ENCODE data around the gene RASSF1. TPM values are rescaled to one million over a fixed set of nuclear protein-coding genes. Genes with fewer than 3 reads are reported as not detected.

RASSF1 gene
- total and polyA plus RNA-seq, 2 of the 13 experiments (the other 11 are each of a cell fraction or from before 2014, with no cell fraction given), result 10.2 to 27.5 TPM

DNA sequence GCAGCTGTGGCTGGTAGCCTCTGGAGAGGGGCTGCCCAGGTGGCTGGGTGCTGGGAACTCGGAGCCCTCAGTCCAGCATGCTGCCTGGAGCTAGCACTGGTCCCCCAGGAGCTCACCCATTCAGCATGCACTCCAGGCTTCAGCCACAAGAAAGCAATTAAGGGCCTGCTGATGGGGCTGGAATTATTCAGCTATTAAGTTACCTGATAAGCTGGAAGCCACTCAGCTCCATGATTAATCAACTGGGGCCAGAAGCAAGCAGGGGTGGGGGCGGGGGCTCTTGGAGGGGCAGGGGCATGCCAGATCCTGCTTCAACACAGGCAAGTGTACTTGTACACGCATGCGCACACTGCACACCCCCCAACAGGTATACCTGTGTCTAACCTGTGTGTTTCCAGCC is 40.7 kb upstream of the RASSF1 start:
- ATAC-seq (no peak), DNase-seq (ENCODE audit: low spot score) (no peak), FAIRE-seq (no peak)
- no CpG with 5 or more reads among the region's 4 CpGs for WGBS (ENCODE audit: low lambda C conversion rate)
- H3K36me3 ChIP-seq (replicated peaks in 1 of 2; ENCODE audit: control insufficient read depth in 1 of 2, insufficient read depth in 2 of 2, low read length in 2 of 2), result no peaks in the 10 kb centered on the region
- no peak overlapping the region for H2AFZ ChIP-seq (ENCODE audit: low read length)
- no peak overlapping the region for H3K4me3 ChIP-seq (replicated peaks in 1 of 3; ENCODE audit: insufficient read depth in 1 of 3, low read depth in 2 of 3, low read length in 3 of 3)
- no peak overlapping the region for H3K9ac ChIP-seq (ENCODE audit: insufficient read depth, low read depth, low read length)
- H4K20me1 ChIP-seq (ENCODE audit: insufficient read depth, low read length), result no peaks in the 10 kb centered on the region
- no peak overlapping the region for H3K4me2 ChIP-seq (ENCODE audit: low read depth, low read length)
- in situ Hi-C loops (cut with HindIII; ENCODE audit: extremely low pct_ligation_motif_present, low pct_unique_long_range_greater_than_20kb) (no loop called here), intact Hi-C loops (cut with micrococcal nuclease; ENCODE audit: unreplicated experiment) (no loop called here)
- H3K79me2 ChIP-seq (ENCODE audit: insufficient read depth, low read length), result no peaks in the 10 kb centered on the region
- no TSS peak for BruUV-seq (replicated peaks)
- TF ChIP-seq ZNF432 (CRISPR knock-in tag; IDR thresholded peaks at IDR 0.05; ENCODE audit: borderline replicate concordance) (no peak), FOXJ3 (CRISPR knock-in tag; IDR thresholded peaks at IDR 0.05; ENCODE audit: borderline replicate concordance) (no peak), ZFP41 (CRISPR knock-in tag; IDR thresholded peaks at IDR 0.05; ENCODE audit: borderline replicate concordance) (no peak), ZFAT (CRISPR knock-in tag; conservative IDR thresholded peaks at IDR 0.05) (no peak), NFIC (IDR thresholded peaks at IDR 0.05; ENCODE audit: low read length) (no peak), ZNF510 (CRISPR knock-in tag; IDR thresholded peaks at IDR 0.05; ENCODE audit: low read depth) (no peak), PAX8 (CRISPR knock-in tag; IDR thresholded peaks at IDR 0.05; ENCODE audit: borderline replicate concordance) (no peak), AGO2 (optimal IDR thresholded peaks at IDR 0.05; ENCODE audit: low read depth, low read length) (no peak), ZEB1 (IDR thresholded peaks at IDR 0.05; ENCODE audit: insufficient replicate concordance, low read depth) (no peak), ZNF83 (CRISPR knock-in tag; IDR thresholded peaks at IDR 0.05; ENCODE audit: borderline replicate concordance) (no peak), MIXL1 (CRISPR knock-in tag; IDR thresholded peaks at IDR 0.05) (no peak)
- TF ChIP-seq, protein P1, sequence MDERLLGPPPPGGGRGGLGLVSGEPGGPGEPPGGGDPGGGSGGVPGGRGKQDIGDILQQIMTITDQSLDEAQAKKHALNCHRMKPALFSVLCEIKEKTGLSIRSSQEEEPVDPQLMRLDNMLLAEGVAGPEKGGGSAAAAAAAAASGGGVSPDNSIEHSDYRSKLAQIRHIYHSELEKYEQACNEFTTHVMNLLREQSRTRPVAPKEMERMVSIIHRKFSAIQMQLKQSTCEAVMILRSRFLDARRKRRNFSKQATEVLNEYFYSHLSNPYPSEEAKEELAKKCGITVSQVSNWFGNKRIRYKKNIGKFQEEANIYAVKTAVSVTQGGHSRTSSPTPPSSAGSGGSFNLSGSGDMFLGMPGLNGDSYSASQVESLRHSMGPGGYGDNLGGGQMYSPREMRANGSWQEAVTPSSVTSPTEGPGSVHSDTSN (CRISPR knock-in tag; IDR thresholded peaks at IDR 0.05), result no peak
- TF ChIP-seq, protein P2, sequence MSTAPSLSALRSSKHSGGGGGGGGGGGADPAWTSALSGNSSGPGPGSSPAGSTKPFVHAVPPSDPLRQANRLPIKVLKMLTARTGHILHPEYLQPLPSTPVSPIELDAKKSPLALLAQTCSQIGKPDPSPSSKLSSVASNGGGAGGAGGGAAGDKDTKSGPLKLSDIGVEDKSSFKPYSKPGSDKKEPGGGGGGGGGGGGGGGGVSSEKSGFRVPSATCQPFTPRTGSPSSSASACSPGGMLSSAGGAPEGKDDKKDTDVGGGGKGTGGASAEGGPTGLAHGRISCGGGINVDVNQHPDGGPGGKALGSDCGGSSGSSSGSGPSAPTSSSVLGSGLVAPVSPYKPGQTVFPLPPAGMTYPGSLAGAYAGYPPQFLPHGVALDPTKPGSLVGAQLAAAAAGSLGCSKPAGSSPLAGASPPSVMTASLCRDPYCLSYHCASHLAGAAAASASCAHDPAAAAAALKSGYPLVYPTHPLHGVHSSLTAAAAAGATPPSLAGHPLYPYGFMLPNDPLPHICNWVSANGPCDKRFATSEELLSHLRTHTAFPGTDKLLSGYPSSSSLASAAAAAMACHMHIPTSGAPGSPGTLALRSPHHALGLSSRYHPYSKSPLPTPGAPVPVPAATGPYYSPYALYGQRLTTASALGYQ (CRISPR knock-in tag; IDR thresholded peaks at IDR 0.05), result no peak
- TF ChIP-seq, protein P3, sequence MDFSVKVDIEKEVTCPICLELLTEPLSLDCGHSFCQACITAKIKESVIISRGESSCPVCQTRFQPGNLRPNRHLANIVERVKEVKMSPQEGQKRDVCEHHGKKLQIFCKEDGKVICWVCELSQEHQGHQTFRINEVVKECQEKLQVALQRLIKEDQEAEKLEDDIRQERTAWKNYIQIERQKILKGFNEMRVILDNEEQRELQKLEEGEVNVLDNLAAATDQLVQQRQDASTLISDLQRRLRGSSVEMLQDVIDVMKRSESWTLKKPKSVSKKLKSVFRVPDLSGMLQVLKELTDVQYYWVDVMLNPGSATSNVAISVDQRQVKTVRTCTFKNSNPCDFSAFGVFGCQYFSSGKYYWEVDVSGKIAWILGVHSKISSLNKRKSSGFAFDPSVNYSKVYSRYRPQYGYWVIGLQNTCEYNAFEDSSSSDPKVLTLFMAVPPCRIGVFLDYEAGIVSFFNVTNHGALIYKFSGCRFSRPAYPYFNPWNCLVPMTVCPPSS (IDR thresholded peaks at IDR 0.05), result no peak
- TF ChIP-seq, protein P4, sequence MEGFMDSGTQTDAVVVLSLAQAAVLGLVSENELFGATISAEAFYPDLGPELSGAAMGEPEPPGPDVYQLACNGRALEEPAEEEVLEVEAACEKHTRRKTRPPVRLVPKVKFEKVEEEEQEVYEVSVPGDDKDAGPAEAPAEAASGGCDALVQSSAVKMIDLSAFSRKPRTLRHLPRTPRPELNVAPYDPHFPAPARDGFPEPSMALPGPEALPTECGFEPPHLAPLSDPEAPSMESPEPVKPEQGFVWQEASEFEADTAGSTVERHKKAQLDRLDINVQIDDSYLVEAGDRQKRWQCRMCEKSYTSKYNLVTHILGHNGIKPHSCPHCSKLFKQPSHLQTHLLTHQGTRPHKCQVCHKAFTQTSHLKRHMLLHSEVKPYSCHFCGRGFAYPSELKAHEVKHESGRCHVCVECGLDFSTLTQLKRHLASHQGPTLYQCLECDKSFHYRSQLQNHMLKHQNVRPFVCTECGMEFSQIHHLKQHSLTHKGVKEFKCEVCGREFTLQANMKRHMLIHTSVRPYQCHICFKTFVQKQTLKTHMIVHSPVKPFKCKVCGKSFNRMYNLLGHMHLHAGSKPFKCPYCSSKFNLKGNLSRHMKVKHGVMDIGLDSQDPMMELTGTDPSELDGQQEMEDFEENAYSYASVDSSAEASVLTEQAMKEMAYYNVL (CRISPR knock-in tag; IDR thresholded peaks at IDR 0.05; ENCODE audit: borderline replicate concordance), result no peak
- TF ChIP-seq, protein P5, sequence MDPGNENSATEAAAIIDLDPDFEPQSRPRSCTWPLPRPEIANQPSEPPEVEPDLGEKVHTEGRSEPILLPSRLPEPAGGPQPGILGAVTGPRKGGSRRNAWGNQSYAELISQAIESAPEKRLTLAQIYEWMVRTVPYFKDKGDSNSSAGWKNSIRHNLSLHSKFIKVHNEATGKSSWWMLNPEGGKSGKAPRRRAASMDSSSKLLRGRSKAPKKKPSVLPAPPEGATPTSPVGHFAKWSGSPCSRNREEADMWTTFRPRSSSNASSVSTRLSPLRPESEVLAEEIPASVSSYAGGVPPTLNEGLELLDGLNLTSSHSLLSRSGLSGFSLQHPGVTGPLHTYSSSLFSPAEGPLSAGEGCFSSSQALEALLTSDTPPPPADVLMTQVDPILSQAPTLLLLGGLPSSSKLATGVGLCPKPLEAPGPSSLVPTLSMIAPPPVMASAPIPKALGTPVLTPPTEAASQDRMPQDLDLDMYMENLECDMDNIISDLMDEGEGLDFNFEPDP (CRISPR knock-in tag; conservative IDR thresholded peaks at IDR 0.05), result no peak
- H3K27me3 ChIP-seq (ENCODE audit: control insufficient read depth in 1 of 2, insufficient read depth in 2 of 2, low read length in 2 of 2), result peaks cover 7 to 37% of the 10 kb centered on the region in 2 experiments
- no peak overlapping the region for H3K27ac ChIP-seq (ENCODE audit: extremely low read length, insufficient read depth, low read length)
- POLR2A ChIA-PET, result no interaction called here
- CTCF ChIA-PET (ENCODE audit: low intra/inter-chr PET ratio, low total read pairs), result no interaction called here
- H3K9me3 ChIP-seq (ENCODE audit: low read length), result no peaks in the 10 kb centered on the region
- H3K4me1 ChIP-seq (ENCODE audit: insufficient read depth, low read length), result peaks cover 16% of the 10 kb centered on the region
